ENCODE measurements around the gene DNAJB13.

DNA sequence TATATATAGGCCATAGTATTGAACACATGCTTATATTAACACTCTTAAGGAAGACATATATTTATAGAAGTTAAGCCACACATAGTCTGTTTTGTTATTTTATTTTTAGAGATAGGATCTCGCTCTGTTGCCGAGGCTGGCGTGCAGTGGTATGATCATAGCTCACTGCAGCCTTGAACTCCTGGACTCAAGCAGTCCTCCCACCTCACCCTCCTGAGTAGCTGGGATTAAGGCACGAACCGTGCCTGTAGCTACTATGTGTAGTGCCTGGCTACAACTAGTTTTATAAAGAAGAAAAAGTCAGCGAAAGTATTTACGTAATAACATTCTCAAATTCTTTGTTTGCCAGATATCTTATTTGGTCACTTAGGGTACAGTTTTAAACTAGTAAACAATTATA, 37.4 kb downstream of the DNAJB13 start:
- TF ChIP-seq, protein P1, sequence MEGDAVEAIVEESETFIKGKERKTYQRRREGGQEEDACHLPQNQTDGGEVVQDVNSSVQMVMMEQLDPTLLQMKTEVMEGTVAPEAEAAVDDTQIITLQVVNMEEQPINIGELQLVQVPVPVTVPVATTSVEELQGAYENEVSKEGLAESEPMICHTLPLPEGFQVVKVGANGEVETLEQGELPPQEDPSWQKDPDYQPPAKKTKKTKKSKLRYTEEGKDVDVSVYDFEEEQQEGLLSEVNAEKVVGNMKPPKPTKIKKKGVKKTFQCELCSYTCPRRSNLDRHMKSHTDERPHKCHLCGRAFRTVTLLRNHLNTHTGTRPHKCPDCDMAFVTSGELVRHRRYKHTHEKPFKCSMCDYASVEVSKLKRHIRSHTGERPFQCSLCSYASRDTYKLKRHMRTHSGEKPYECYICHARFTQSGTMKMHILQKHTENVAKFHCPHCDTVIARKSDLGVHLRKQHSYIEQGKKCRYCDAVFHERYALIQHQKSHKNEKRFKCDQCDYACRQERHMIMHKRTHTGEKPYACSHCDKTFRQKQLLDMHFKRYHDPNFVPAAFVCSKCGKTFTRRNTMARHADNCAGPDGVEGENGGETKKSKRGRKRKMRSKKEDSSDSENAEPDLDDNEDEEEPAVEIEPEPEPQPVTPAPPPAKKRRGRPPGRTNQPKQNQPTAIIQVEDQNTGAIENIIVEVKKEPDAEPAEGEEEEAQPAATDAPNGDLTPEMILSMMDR (CRISPR knock-in tag; IDR thresholded peaks at IDR 0.05): no peak
- TF ChIP-seq, protein P2, sequence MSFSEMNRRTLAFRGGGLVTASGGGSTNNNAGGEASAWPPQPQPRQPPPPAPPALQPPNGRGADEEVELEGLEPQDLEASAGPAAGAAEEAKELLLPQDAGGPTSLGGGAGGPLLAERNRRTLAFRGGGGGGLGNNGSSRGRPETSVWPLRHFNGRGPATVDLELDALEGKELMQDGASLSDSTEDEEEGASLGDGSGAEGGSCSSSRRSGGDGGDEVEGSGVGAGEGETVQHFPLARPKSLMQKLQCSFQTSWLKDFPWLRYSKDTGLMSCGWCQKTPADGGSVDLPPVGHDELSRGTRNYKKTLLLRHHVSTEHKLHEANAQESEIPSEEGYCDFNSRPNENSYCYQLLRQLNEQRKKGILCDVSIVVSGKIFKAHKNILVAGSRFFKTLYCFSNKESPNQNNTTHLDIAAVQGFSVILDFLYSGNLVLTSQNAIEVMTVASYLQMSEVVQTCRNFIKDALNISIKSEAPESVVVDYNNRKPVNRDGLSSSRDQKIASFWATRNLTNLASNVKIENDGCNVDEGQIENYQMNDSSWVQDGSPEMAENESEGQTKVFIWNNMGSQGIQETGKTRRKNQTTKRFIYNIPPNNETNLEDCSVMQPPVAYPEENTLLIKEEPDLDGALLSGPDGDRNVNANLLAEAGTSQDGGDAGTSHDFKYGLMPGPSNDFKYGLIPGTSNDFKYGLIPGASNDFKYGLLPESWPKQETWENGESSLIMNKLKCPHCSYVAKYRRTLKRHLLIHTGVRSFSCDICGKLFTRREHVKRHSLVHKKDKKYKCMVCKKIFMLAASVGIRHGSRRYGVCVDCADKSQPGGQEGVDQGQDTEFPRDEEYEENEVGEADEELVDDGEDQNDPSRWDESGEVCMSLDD (CRISPR knock-in tag; IDR thresholded peaks at IDR 0.05; ENCODE audit: borderline replicate concordance): no peak
- TF ChIP-seq POLR2AphosphoS5 (IDR thresholded peaks at IDR 0.05; ENCODE audit: low read depth, low read length) (no peak), ELF1 (CRISPR knock-in tag; IDR thresholded peaks at IDR 0.05) (no peak), SP1 (IDR thresholded peaks at IDR 0.05) (no peak), SP1 (CRISPR knock-in tag; IDR thresholded peaks at IDR 0.05) (no peak), ZNF33A (CRISPR knock-in tag; IDR thresholded peaks at IDR 0.05; ENCODE audit: borderline replicate concordance) (no peak), YY1 (IDR thresholded peaks at IDR 0.05; ENCODE audit: insufficient read depth, insufficient replicate concordance, low read depth, low read length) (no peak), PHF20 (CRISPR knock-in tag; IDR thresholded peaks at IDR 0.05) (no peak)
- TF ChIP-seq, protein P3, sequence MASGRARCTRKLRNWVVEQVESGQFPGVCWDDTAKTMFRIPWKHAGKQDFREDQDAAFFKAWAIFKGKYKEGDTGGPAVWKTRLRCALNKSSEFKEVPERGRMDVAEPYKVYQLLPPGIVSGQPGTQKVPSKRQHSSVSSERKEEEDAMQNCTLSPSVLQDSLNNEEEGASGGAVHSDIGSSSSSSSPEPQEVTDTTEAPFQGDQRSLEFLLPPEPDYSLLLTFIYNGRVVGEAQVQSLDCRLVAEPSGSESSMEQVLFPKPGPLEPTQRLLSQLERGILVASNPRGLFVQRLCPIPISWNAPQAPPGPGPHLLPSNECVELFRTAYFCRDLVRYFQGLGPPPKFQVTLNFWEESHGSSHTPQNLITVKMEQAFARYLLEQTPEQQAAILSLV (CRISPR knock-in tag; IDR thresholded peaks at IDR 0.05; ENCODE audit: borderline replicate concordance): no peak
- TF ChIP-seq, protein P4, sequence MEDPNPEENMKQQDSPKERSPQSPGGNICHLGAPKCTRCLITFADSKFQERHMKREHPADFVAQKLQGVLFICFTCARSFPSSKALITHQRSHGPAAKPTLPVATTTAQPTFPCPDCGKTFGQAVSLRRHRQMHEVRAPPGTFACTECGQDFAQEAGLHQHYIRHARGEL (CRISPR knock-in tag; IDR thresholded peaks at IDR 0.05): no peak

All from HepG2 (cell line).